Activated CD4-positive, alpha-beta memory T cell treated with anti-CD3 and anti-CD28 coated beads for 36 hours (primary cell): ENCODE results near the gene TCF20. TPM values are rescaled to one million over a fixed set of nuclear protein-coding genes. Genes with fewer than 3 reads are reported as not detected.

Experiments
- CTCF ChIA-PET: fragments of 350-600 bp; sonication (Branson Sonifier 250); formaldehyde crosslinking; loops from one replicate; lab custom pipeline; 2021; ENCODE audit warnings: antibody characterized with exemption, inconsistent platforms; lab: Charles Lee
- POLR2A ChIA-PET: fragments of 350-600 bp; sonication (Branson Sonifier 250); formaldehyde crosslinking; loops from one replicate; lab custom pipeline; 2021; ENCODE audit warnings: antibody characterized with exemption; lab: Charles Lee
- DNase-seq: peaks from one replicate; pipeline ENCODE4 v3.0.0-alpha.2; 2020
- H3K27ac Mint-ChIP-seq: one replicate; pipeline ENCODE4 v1.8.0; 2021; ENCODE audit warnings: mixed read lengths
- H3K27me3 Mint-ChIP-seq: one replicate; pipeline ENCODE4 v1.8.0; 2021; ENCODE audit warnings: mixed read lengths
- H3K36me3 Mint-ChIP-seq: one replicate; pipeline ENCODE4 v1.8.0; 2021; ENCODE audit warnings: mixed read lengths
- H3K4me1 Mint-ChIP-seq: one replicate; pipeline ENCODE4 v1.8.0; 2021; ENCODE audit warnings: low read depth, mixed read lengths
- H3K4me3 Mint-ChIP-seq: one replicate; pipeline ENCODE4 v1.8.0; 2021; ENCODE audit warnings: mild to moderate bottlenecking, mixed read lengths
- H3K9me3 Mint-ChIP-seq: one replicate; pipeline ENCODE4 v1.8.0; 2021; ENCODE audit warnings: mixed read lengths
- intact Hi-C: fragments of 100-400 bp; cut with micrococcal nuclease; formaldehyde crosslinking; loops from one replicate; pipeline ENCODE4 v1.15.1; 2023
- total RNA-seq, 2 experiments: library from RNA; stranded (reverse); gene quantifications; one replicate each; pipeline ENCODE4 v1.2.3, GENCODE V29; 2021

TCF20 gene
- total RNA-seq, 2 experiments from 2014 or later = 69.6 to 71.6 TPM

DNA sequence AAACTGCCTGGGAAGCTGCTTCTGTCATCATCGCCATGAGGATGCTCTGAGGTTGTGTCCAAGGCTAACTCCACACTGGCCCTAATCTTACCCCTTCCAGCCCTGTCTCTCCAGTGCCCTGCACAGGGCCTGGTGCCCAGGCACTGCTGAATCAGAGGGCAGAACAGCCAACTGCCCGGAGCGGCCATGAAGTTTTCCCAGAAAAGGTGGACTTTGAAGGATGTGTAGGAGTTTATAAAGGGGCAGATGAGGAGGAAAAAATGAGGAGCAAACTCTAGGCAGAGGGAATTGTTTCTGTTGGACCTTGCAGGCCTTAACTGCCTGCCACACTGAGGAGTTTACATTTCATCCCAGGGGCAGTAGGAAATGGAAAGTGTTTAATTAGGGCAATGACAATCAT lies 39.4 kb upstream of the TCF20 start:
- ChIA-PET CTCF (no interaction called here), POLR2A (interaction anchor here (0.6 kb wide), 1 partner anchor 249 kb away, joined by 3 read pairs; no protein-coding TSS in a partner anchor)
- Mint-ChIP-seq H3K4me3 (no peak overlapping the region), H3K9me3 (no peaks in the 10 kb centered on the region), H3K27me3 (no peaks in the 10 kb centered on the region), H3K36me3 (no peaks in the 10 kb centered on the region), H3K4me1 (peaks cover 29% of the 10 kb centered on the region), H3K27ac (no peak overlapping the region)
- DNase-seq = no peak
- intact Hi-C loops = loop anchor here (5.0 kb wide), 1 partner anchor 133 kb away; no protein-coding TSS in a partner anchor

DNA sequence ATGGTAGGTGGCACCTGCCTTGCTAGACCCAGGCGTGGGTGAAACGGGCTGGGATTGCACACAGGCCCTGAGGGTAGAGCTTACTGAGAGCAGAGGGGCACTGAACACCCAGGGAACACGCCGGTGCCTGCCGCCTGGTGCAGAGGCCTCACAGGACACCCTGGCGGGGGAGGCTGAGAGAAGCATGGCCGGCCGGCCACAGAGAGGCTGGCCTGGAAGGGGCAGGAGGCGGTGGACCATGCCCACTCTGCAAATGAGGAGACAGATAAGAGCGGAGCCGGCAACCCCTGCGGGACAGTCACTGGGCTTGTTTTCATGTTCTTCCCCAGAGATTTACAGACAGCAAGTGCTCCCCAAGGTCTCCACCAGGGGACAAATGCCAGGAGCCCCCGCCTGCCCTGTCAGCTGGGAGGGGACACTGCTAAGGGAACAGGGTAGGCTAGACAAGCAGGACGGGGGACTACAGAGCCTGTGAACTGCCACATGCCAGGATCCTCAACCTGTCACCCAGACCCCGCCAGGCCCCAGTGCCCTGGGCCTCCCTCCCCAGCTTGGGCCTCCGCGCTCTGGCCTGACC lies 38.5 kb upstream of the TCF20 start:
- no peak overlapping the region for H3K4me3 Mint-ChIP-seq
- no peaks in the 10 kb centered on the region for H3K9me3 Mint-ChIP-seq
- intact Hi-C loops = no loop called here
- H3K4me1 Mint-ChIP-seq = peaks cover 30% of the 10 kb centered on the region
- CTCF ChIA-PET = interaction anchor here (0.9 kb wide), 1 partner anchor 141 kb away, joined by 3 read pairs; no protein-coding TSS in a partner anchor
- POLR2A ChIA-PET = no interaction called here
- no peaks in the 10 kb centered on the region for H3K36me3 Mint-ChIP-seq
- H3K27me3 Mint-ChIP-seq = no peaks in the 10 kb centered on the region
- no peak for DNase-seq
- H3K27ac Mint-ChIP-seq = no peak overlapping the region

DNA sequence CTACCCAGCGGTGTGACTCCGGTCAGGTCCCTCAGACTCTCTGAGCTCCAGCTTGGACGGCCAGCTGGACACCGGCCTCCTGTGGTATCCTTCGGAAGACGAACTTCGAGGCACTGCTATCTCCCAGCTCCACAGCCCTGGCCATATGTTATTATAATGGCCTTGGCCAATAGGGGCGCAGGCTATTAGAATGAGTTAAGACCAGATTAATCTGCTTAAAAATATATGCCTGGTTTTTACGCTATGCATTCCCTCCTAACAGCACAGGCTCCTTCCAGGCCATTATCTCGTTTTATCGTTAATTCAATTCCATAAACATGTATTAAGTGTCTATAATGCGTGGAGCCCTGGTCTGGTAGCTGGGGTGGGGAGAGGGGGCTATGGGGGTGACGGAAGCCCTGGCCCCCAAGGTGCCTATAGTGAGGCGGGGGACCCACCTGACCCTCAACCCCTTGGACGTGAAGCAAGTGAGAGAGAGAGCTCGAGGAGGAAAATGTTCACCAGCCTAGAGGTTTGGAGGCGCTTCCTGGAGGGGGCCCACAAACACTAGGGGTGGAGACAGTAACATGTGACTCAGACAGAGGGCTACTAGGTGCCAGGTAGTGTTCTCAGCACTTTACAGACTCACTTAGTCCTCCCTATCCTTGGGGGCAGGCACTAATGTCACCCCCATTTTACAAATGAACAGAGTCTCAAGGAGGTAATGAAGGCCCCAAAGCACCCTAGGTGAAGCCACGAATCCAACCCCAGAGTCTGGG lies 37.5 kb upstream of the TCF20 start:
- Mint-ChIP-seq H3K9me3 (no peaks in the 10 kb centered on the region), H3K4me3 (no peak overlapping the region), H3K27ac (no peak overlapping the region), H3K27me3 (no peaks in the 10 kb centered on the region), H3K4me1 (peaks cover 31% of the 10 kb centered on the region), H3K36me3 (no peaks in the 10 kb centered on the region)
- ChIA-PET CTCF (interaction anchor here (1.3 kb wide), 1 partner anchor 139 kb away, joined by 3 read pairs; no protein-coding TSS in a partner anchor), POLR2A (no interaction called here)
- no peak for DNase-seq
- intact Hi-C loops = no loop called here

DNA sequence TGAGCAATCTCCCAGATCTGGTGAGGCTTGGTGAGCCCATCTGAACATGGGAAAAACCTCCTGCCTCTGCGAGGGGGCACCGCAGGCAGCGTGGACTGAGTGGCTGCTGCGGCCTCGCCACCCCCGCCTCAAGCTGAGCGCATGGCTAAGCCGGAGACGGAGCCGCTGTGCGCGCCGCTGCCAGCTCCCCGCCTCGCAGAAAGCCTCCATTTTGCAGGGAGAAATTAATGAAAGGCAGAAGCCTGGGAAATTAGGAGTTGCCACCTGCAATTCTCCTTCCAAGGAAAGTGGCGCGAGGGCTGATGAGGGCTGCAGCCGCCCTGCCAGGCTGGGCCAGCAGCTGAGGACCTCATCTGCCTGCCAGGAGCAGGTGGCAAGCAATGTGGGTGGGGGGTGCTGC lies 35.6 kb upstream of the TCF20 start:
- peaks cover 38% of the 10 kb centered on the region for H3K4me1 Mint-ChIP-seq
- no peak overlapping the region for H3K27ac Mint-ChIP-seq

DNA sequence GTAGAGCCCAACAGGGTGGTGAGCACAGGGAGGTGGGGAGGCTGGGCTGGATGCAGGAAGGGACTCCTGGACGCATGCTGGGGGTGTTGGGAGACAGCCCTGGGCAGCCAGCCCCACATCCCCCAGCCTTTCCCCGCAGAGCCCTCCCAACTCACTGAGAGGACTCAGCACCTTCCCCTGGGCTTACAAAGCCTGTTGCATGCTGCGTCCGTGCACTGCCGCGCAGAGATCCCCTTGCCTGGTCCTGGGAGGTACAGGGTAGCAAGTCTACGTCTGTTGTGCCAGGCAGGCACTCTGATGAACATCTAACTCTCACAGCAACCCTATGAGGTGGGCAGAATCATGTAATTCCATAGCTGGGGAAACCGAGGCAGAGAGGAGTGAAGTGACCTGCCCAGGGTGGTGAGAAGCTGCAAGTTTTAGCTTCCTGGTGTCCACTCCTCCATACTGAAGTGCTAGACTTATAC lies 33.9 kb upstream of the TCF20 start:
- Mint-ChIP-seq H3K4me3 (no peak overlapping the region), H3K36me3 (no peaks in the 10 kb centered on the region), H3K27me3 (no peaks in the 10 kb centered on the region), H3K27ac (no peak overlapping the region), H3K9me3 (no peaks in the 10 kb centered on the region), H3K4me1 (peaks cover 54% of the 10 kb centered on the region)
- no peak for DNase-seq
- POLR2A ChIA-PET = no interaction called here
- intact Hi-C loops = no loop called here
- CTCF ChIA-PET = interaction anchor here (1.1 kb wide), 1 partner anchor 140 kb away, joined by 4 read pairs; no protein-coding TSS in a partner anchor

More for the DNA sequence above, 35.6 kb upstream of the TCF20 start:
- no peaks in the 10 kb centered on the region for H3K9me3 Mint-ChIP-seq
- POLR2A ChIA-PET = no interaction called here
- H3K36me3 Mint-ChIP-seq = no peaks in the 10 kb centered on the region
- intact Hi-C loops = no loop called here
- no peak overlapping the region for H3K4me3 Mint-ChIP-seq
- CTCF ChIA-PET = interaction anchor here (0.6 kb wide), 1 partner anchor 19 kb away, joined by 3 read pairs; no protein-coding TSS in a partner anchor
- no peaks in the 10 kb centered on the region for H3K27me3 Mint-ChIP-seq
- no peak for DNase-seq

DNA sequence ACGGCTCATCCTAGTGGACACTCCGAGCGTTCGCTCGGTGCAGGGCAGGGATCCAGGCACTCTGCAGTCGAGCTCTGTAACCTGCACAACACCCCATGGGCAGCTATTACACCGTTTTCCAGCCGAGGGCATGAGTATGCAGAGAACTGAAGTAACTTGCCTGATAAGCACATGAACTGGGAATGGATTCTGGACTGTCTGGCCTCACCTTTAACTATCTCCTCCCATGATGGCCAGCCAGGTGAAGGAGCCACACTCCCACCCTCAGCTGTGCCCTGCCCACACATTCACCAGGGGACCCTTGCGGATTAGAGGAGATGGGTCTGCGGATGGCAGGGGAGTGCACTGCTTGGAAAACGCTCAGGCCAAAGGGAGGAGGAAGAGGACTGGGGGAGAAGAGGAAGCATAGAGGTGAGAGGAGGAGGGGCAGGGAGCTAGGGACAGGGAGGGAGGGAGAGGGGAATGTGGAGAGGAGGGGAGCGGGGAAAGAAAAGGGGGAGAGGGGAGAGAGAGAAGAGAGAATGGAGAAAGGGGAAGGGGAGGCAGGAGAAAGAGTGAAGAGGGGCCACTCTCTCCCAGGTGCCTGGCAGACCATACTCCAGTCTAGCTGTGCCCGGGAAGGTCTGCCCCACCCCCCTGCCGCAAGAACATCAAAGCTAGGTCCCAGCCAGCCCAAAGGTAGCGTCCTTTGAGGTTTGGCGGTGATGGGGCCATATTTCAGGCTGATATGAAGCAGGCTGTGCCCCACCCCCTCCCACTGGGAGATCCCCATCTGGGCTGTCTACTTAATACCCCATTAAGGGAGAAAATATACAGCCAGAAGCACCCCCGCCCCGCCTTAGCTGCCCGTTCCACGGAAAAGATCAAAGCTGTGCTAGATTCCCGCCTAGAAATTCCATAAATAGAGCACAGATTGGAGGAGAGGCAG lies 33.2 kb upstream of the TCF20 start:
- CTCF ChIA-PET = interaction anchor here (1.1 kb wide), 1 partner anchor 141 kb away, joined by 4 read pairs; no protein-coding TSS in a partner anchor
- Mint-ChIP-seq H3K4me3 (no peak overlapping the region), H3K4me1 (peaks cover 57% of the 10 kb centered on the region), H3K9me3 (no peaks in the 10 kb centered on the region), H3K27me3 (no peaks in the 10 kb centered on the region), H3K27ac (no peak overlapping the region), H3K36me3 (no peaks in the 10 kb centered on the region)
- intact Hi-C loops = no loop called here
- POLR2A ChIA-PET = no interaction called here
- DNase-seq = peak; percentile 30

DNA sequence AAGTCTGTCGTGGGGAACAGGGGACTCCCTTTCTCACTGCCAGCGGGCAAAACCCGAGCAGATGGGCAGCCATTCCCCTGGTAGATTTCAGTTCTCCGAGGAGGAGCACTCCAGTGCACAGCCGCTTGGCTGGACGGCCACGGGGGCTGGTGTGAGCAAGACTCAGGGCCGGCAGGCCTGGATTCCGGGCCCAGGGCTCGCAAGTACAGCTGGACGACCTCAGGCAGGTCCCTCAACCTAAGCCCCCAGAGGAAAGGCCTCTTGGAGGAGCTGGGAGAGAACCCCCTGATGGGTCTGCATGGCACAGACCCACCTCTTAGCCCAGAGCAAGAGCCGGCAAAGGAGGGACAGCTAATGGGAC lies 31.3 kb upstream of the TCF20 start:
- no peaks in the 10 kb centered on the region for H3K27me3 Mint-ChIP-seq
- intact Hi-C loops = no loop called here
- peaks cover 67% of the 10 kb centered on the region for H3K4me1 Mint-ChIP-seq

DNA sequence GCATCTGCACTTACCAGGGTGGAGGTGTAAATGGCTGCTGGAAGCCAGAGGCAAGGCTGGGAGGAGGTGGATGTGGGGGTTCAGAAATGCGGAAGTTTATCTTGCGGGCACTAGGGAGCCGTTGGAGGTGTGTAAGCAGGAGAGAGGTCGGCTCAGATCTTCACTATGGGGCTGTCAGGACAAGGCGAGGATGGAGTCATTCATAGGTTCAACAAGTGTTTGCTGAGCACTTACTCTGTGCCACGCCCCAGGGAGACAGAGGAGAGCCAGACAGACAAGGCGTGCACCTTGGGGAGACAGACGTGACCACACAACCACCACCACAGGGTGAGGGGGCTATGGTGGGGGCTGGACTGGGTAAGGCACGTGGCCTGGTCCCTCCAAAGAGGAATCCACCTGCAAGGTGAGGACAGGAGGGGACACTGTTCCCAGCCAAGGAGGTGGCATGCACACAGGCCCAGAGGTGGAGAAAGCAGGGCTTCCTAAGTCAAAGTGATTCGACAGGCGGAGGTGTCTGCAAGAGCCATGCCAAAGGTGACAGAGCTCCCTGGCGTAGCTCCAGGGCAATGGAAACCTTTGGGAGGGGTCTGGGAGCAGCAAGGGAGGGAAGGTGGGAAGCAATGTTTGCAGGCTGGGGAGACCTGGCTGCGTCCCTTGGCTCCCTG lies 30.8 kb upstream of the TCF20 start:
- no peaks in the 10 kb centered on the region for H3K9me3 Mint-ChIP-seq
- no peak for DNase-seq
- peak overlapping the region; percentile 30 for H3K27ac Mint-ChIP-seq
- ChIA-PET POLR2A (no interaction called here), CTCF (no interaction called here)
- H3K36me3 Mint-ChIP-seq = no peaks in the 10 kb centered on the region
- H3K4me3 Mint-ChIP-seq = no peak overlapping the region
- peaks cover 69% of the 10 kb centered on the region for H3K4me1 Mint-ChIP-seq
- intact Hi-C loops = no loop called here
- no peaks in the 10 kb centered on the region for H3K27me3 Mint-ChIP-seq

More for the DNA sequence above, 31.3 kb upstream of the TCF20 start:
- H3K27ac Mint-ChIP-seq = no peak overlapping the region
- no peaks in the 10 kb centered on the region for H3K36me3 Mint-ChIP-seq
- ChIA-PET CTCF (no interaction called here), POLR2A (no interaction called here)
- no peak overlapping the region for H3K4me3 Mint-ChIP-seq
- DNase-seq = no peak
- no peaks in the 10 kb centered on the region for H3K9me3 Mint-ChIP-seq

- H3K36me3 Mint-ChIP-seq = no peaks in the 10 kb centered on the region
- POLR2A ChIA-PET = no interaction called here
- peak overlapping the region; percentile 64 for H3K27ac Mint-ChIP-seq
- H3K9me3 Mint-ChIP-seq = no peaks in the 10 kb centered on the region
- intact Hi-C loops = no loop called here
- CTCF ChIA-PET = no interaction called here
- peak; percentile 64 for DNase-seq
- no peaks in the 10 kb centered on the region for H3K27me3 Mint-ChIP-seq
- peaks cover 74% of the 10 kb centered on the region for H3K4me1 Mint-ChIP-seq
- peak overlapping the region; percentile 56 for H3K4me3 Mint-ChIP-seq
These were observed 30.0 kb upstream of the TCF20 start for GRCh38 chr22:42300259-42301076.

DNA sequence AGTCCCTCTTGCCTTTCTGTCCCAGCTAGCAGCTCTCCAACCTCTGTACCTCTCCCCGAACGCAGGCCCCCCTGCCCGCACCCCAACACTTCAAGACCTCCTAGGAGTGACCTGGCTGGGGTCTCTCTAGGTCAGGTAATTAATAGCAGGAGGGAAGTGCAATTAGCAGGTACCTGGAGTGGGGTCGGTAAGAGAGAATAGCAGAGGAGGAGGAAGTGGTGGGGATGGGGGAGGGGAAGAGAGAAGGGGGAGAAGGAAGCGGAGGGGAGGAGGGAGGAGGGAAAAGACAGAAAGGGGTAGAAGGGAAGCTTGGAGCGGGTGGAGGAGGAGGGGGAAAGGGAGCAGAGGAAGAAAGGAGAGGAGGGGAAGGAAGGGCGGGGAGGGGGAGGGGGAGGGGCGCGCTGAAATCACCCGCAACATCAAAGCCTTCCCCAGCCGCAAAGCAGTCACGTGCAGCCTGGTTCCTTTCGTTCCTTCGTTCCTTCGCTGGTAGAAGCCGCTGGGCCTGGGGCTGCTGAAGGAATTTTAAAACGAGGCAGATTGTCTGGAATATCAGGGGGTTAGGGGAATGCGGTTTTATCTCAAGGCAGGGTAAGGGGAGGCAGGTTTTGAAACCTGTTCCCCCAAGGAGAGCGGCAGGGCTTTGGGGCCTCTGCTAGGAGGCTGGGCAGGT lies 29.3 kb upstream of the TCF20 start:
- ChIA-PET CTCF (no interaction called here), POLR2A (no interaction called here)
- Mint-ChIP-seq H3K4me3 (peak overlapping the region; percentile 56), H3K27ac (peak overlapping the region; percentile 64), H3K36me3 (no peaks in the 10 kb centered on the region), H3K27me3 (no peaks in the 10 kb centered on the region), H3K4me1 (peaks cover 75% of the 10 kb centered on the region), H3K9me3 (no peaks in the 10 kb centered on the region)
- DNase-seq = peak; percentile 69
- intact Hi-C loops = no loop called here
